Measurements from ENCODE around the gene TAF11L14. TPM values are rescaled to one million over a fixed set of nuclear protein-coding genes. Genes with fewer than 3 reads are reported as not detected.
"Not testable (repeated sequence)": the region's sequence is repeated elsewhere in the genome, so short reads cannot be mapped to it uniquely, and the experiment has no call there.

Gene TAF11L14
- total RNA-seq, 1 donor from 2014 or later = not detected

- Mint-ChIP-seq H3K27me3 (ENCODE audit: unreplicated experiment) (peaks cover 3% of the 10 kb centered on the region), H3K4me1 (ENCODE audit: unreplicated experiment) (no peaks in the 10 kb centered on the region), H3K27ac (ENCODE audit: unreplicated experiment) (no peak overlapping the region), H3K36me3 (ENCODE audit: unreplicated experiment) (no peaks in the 10 kb centered on the region), H3K4me3 (ENCODE audit: unreplicated experiment) (no peak overlapping the region), H3K9me3 (ENCODE audit: unreplicated experiment) (peaks cover 7% of the 10 kb centered on the region)
- TF ChIP-seq CTCF (IDR thresholded peaks at IDR 0.05) = no peak
- no peak for DNase-seq (ENCODE audit: extremely low spot score, unreplicated experiment)
These were observed 19.2 kb upstream of the TAF11L14 start for GRCh38 chr5:17614872-17615605.

DNA sequence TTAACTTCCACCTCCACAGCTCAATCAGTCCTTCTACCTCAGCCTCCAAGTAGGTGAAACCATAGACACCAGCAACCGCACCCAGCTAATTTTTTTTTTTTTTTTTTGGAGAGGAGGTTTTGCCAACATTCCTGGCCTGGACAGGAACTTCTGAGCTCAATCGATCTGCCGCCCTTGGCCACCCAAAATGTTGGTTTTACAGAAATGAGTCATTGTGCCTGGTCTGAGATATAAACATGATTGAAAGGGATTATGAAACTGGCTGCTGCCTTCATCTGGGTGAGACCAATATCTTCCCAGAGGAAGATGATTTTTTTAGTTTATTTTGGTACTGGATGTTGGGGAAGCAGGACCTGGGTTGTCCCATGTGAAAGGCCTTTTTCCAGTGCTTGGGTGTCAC is 14.9 kb upstream of the TAF11L14 start:
- Mint-ChIP-seq H3K36me3 (ENCODE audit: unreplicated experiment) (no peaks in the 10 kb centered on the region), H3K27ac (ENCODE audit: unreplicated experiment) (no peak overlapping the region), H3K4me1 (ENCODE audit: unreplicated experiment) (no peaks in the 10 kb centered on the region), H3K4me3 (ENCODE audit: unreplicated experiment) (no peak overlapping the region), H3K9me3 (ENCODE audit: unreplicated experiment) (peaks cover 7% of the 10 kb centered on the region), H3K27me3 (ENCODE audit: unreplicated experiment) (no peaks in the 10 kb centered on the region)
- no peak for DNase-seq (ENCODE audit: extremely low spot score, unreplicated experiment)
- TF ChIP-seq CTCF (IDR thresholded peaks at IDR 0.05) = no peak

DNA sequence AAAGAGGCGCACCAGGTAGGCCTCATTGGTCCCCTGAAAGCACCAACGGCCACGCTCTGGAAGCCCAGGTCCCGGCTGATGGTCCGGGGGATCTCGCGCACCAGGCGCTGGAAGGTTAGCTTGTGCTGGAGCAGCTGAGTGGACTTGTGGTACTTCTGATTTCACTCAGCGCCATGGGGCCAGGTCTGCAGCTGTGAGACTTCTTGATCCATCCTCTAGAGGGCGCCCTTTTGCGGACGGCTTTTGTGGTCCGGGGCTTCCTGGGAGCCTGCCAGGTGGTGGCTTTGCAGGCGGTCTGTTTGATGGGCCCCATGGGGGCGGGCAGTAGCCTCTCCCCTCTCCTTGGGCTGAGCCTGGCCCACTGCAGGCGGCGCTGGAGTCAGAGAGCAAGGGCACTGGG is 13.6 kb upstream of the TAF11L14 start:
- Mint-ChIP-seq H3K27ac (ENCODE audit: unreplicated experiment) (no peak overlapping the region), H3K4me1 (ENCODE audit: unreplicated experiment) (no peaks in the 10 kb centered on the region), H3K4me3 (ENCODE audit: unreplicated experiment) (no peak overlapping the region), H3K36me3 (ENCODE audit: unreplicated experiment) (no peaks in the 10 kb centered on the region), H3K9me3 (ENCODE audit: unreplicated experiment) (peaks cover 7% of the 10 kb centered on the region), H3K27me3 (ENCODE audit: unreplicated experiment) (no peaks in the 10 kb centered on the region)
- no peak for TF ChIP-seq CTCF (IDR thresholded peaks at IDR 0.05)
- no peak for DNase-seq (ENCODE audit: extremely low spot score, unreplicated experiment)

GRCh38 chr5:17625686-17626085 is 8.6 kb upstream of the TAF11L14 start:
- Mint-ChIP-seq H3K4me1 (ENCODE audit: unreplicated experiment) (no peaks in the 10 kb centered on the region), H3K27me3 (ENCODE audit: unreplicated experiment) (no peaks in the 10 kb centered on the region), H3K9me3 (ENCODE audit: unreplicated experiment) (no peaks in the 10 kb centered on the region), H3K27ac (ENCODE audit: unreplicated experiment) (no peak overlapping the region), H3K4me3 (ENCODE audit: unreplicated experiment) (no peak overlapping the region), H3K36me3 (ENCODE audit: unreplicated experiment) (no peaks in the 10 kb centered on the region)
- no peak for TF ChIP-seq CTCF (IDR thresholded peaks at IDR 0.05)
- DNase-seq (ENCODE audit: extremely low spot score, unreplicated experiment) = no peak

DNA sequence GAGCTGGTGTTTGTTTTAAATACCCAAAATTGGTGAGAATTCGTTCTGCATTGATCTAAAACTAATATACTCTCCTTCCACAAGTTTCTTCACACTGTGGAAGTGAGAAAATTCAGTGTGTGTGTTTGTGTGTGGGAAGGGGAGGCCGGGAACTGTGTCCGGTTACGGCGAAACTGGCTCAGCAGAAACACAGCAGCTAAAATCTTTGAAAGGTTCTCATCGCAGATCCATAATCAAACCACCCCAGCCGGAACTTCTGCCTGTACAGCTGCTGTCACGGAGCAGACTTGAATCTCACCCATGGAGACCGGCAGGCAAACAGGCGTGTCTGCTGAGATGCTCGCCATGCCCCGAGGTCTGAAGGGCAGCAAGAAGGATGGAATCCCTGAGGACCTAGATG is 2.5 kb upstream of the TAF11L14 start, which contains the start of gene TAF11L13:
Gene TAF11L13 (plus strand): TSS at position 301 of the 400 bp plus-strand sequence.
- H3K36me3 Mint-ChIP-seq (ENCODE audit: unreplicated experiment); H3K4me1 Mint-ChIP-seq (ENCODE audit: unreplicated experiment); DNase-seq (ENCODE audit: extremely low spot score, unreplicated experiment); H3K9me3 Mint-ChIP-seq (ENCODE audit: unreplicated experiment); H3K4me3 Mint-ChIP-seq (ENCODE audit: unreplicated experiment); H3K27ac Mint-ChIP-seq (ENCODE audit: unreplicated experiment); H3K27me3 Mint-ChIP-seq (ENCODE audit: unreplicated experiment): not testable (repeated sequence)

- H3K27me3 Mint-ChIP-seq (ENCODE audit: unreplicated experiment); H3K4me3 Mint-ChIP-seq (ENCODE audit: unreplicated experiment); H3K9me3 Mint-ChIP-seq (ENCODE audit: unreplicated experiment); DNase-seq (ENCODE audit: extremely low spot score, unreplicated experiment); H3K4me1 Mint-ChIP-seq (ENCODE audit: unreplicated experiment); H3K27ac Mint-ChIP-seq (ENCODE audit: unreplicated experiment); H3K36me3 Mint-ChIP-seq (ENCODE audit: unreplicated experiment): not testable (repeated sequence)
These were observed 15.0 kb downstream of the TAF11L14 start for GRCh38 chr5:17649232-17649631.

- not testable (repeated sequence) for H3K27ac Mint-ChIP-seq (ENCODE audit: unreplicated experiment); H3K4me3 Mint-ChIP-seq (ENCODE audit: unreplicated experiment)
These were observed 21.0 kb downstream of the TAF11L14 start for GRCh38 chr5:17655201-17655759.

More at GRCh38 chr5:17655201-17655759, 21.0 kb downstream of the TAF11L14 start:
- not testable (repeated sequence) for H3K9me3 Mint-ChIP-seq (ENCODE audit: unreplicated experiment); H3K36me3 Mint-ChIP-seq (ENCODE audit: unreplicated experiment); H3K27me3 Mint-ChIP-seq (ENCODE audit: unreplicated experiment); DNase-seq (ENCODE audit: extremely low spot score, unreplicated experiment); H3K4me1 Mint-ChIP-seq (ENCODE audit: unreplicated experiment)

Measured in osteocyte (in vitro differentiated cells).